Neural progenitor cell (in vitro differentiated cells): ENCODE results near the gene EPHB1. TPM values are rescaled to one million over a fixed set of nuclear protein-coding genes. Genes with fewer than 3 reads are reported as not detected.

Experiments
- DNase-seq: peaks from one replicate; pipeline ENCODE4 v3.0.0-alpha.2; 2016; ENCODE audit warnings: low spot score
- H2AFZ ChIP-seq: fragments of 200-600 bp; sonication (generic); replicated peaks from 2 replicates; pipeline ENCODE4 v1.6.1; 2016; ENCODE audit warnings: antibody characterized with exemption
- H3F3A ChIP-seq: fragments of 200-600 bp; sonication (generic); 2 replicates; pipeline ENCODE4 v1.6.1; 2016; ENCODE audit warnings: antibody characterized with exemption, low read depth
- H3K27ac ChIP-seq: fragments of 200-600 bp; sonication (generic); 2 replicates; pipeline ENCODE4 v1.5.1; 2016; ENCODE audit warnings: mild to moderate bottlenecking
- H3K27me3 ChIP-seq: fragments of 200-600 bp; sonication (generic); 2 replicates; pipeline ENCODE4 v1.6.1; 2016; ENCODE audit warnings: mild to moderate bottlenecking, moderate library complexity
- H3K36me3 ChIP-seq: fragments of 200-600 bp; sonication (generic); 2 replicates; pipeline ENCODE4 v1.5.1; 2016
- H3K4me1 ChIP-seq: fragments of 200-600 bp; sonication (generic); 2 replicates; pipeline ENCODE4 v1.6.1; 2016; ENCODE audit warnings: mixed run types
- H3K4me2 ChIP-seq: fragments of 200-600 bp; sonication (generic); 2 replicates; pipeline ENCODE4 v1.6.1; 2016
- H3K4me3 ChIP-seq: fragments of 200-600 bp; sonication (generic); 2 replicates; pipeline ENCODE4 v1.5.1; 2016
- H3K79me2 ChIP-seq: fragments of 200-600 bp; sonication (generic); 2 replicates; pipeline ENCODE4 v1.6.1; 2016; ENCODE audit warnings: low read depth
- H3K9ac ChIP-seq: fragments of 200-600 bp; sonication (generic); 2 replicates; pipeline ENCODE4 v1.6.1; 2016
- H3K9me3 ChIP-seq: fragments of 200-600 bp; sonication (generic); 2 replicates; pipeline ENCODE4 v1.5.1; 2016; ENCODE audit warnings: low read depth
- H4K20me1 ChIP-seq: fragments of 200-600 bp; sonication (generic); 2 replicates; pipeline ENCODE4 v1.6.1; 2016; ENCODE audit warnings: low read depth
- H3K27ac Mint-ChIP-seq: 3 replicates; pipeline ENCODE4 v1.8.0; 2021; ENCODE audit warnings: mixed read lengths
- H3K27me3 Mint-ChIP-seq: 2 replicates; pipeline ENCODE4 v1.8.0; 2022; ENCODE audit warnings: low read depth, mild to moderate bottlenecking, inconsistent platforms, moderate library complexity, mixed read lengths; ENCODE audit not compliant: insufficient read depth
- H3K36me3 Mint-ChIP-seq: 3 replicates; pipeline ENCODE4 v1.8.0; 2021; ENCODE audit warnings: mixed read lengths
- H3K4me1 Mint-ChIP-seq: 3 replicates; pipeline ENCODE4 v1.8.0; 2021; ENCODE audit warnings: mixed read lengths
- H3K4me3 Mint-ChIP-seq: 3 replicates; pipeline ENCODE4 v1.8.0; 2021; ENCODE audit warnings: mild to moderate bottlenecking, moderate library complexity, mixed read lengths
- H3K9me3 Mint-ChIP-seq: 3 replicates; pipeline ENCODE4 v1.8.0; 2020; ENCODE audit warnings: mixed read lengths
- CTCF ChIP-seq: fragments of 200-600 bp; sonication (generic); IDR thresholded peaks from 2 replicates; pipeline ENCODE4 v1.5.1; 2017; ENCODE audit warnings: antibody characterized with exemption, mild to moderate bottlenecking
- EZH2 ChIP-seq: fragments of 200-600 bp; sonication (generic); IDR thresholded peaks from 2 replicates; pipeline ENCODE4 v1.6.1; 2017; ENCODE audit warnings: antibody characterized with exemption, mild to moderate bottlenecking, moderate library complexity
- EZH2phosphoT487 ChIP-seq: fragments of 200-600 bp; sonication (generic); IDR thresholded peaks from 2 replicates; pipeline ENCODE4 v1.6.1; 2017; ENCODE audit warnings: antibody characterized with exemption
- total RNA-seq: library from RNA; depleted of rRNA; stranded (reverse); fragments of >200 nt; gene quantifications from 2 replicates; pipeline ENCODE4 v1.2.3, GENCODE V29; 2015; ENCODE audit warnings: low replicate concordance

Gene EPHB1
- total RNA-seq, 1 donor from 2014 or later = 9.1 TPM

DNA sequence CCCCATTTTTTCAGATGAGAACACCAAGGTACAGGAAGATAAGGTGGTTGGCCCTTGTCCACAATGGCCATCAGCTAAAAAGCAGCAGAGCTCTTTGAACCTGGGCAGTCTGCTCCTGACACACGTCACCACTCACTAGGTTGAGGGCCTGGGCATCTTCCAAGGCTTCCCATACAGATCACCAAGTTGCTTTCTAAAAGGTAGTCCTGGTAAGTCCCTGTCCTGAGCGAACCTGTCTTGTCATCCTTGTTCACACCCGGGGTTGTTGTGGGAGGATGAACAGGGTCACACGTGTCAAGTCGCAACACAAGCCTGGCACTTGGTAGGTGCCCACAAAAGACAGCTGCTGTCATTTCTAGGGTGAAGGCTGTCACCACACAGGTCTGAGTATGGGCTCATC, 260.4 kb downstream of the EPHB1 start:
- no peaks in the 10 kb centered on the region for H3K27me3 Mint-ChIP-seq
- no peaks in the 10 kb centered on the region for H3K27me3 ChIP-seq
- H4K20me1 ChIP-seq = no peaks in the 10 kb centered on the region
- no peaks in the 10 kb centered on the region for H3K36me3 ChIP-seq
- H3K79me2 ChIP-seq = no peaks in the 10 kb centered on the region
- H3K9me3 ChIP-seq = no peaks in the 10 kb centered on the region
- H3F3A ChIP-seq = no peaks in the 10 kb centered on the region
- no peak for TF ChIP-seq CTCF
- no peak for TF ChIP-seq EZH2phosphoT487
- no peak for TF ChIP-seq EZH2
- H3K4me2 ChIP-seq = no peak overlapping the region
- no peak overlapping the region for H3K27ac ChIP-seq
- no peak overlapping the region for H3K4me3 Mint-ChIP-seq
- H3K4me1 ChIP-seq = no peaks in the 10 kb centered on the region
- no peaks in the 10 kb centered on the region for H3K36me3 Mint-ChIP-seq
- no peak overlapping the region for H3K9ac ChIP-seq
- no peaks in the 10 kb centered on the region for H3K9me3 Mint-ChIP-seq
- H3K4me1 Mint-ChIP-seq = no peaks in the 10 kb centered on the region
- H3K4me3 ChIP-seq = no peak overlapping the region
- H2AFZ ChIP-seq = no peak overlapping the region
- H3K27ac Mint-ChIP-seq = no peak overlapping the region
- no peak for DNase-seq

DNA sequence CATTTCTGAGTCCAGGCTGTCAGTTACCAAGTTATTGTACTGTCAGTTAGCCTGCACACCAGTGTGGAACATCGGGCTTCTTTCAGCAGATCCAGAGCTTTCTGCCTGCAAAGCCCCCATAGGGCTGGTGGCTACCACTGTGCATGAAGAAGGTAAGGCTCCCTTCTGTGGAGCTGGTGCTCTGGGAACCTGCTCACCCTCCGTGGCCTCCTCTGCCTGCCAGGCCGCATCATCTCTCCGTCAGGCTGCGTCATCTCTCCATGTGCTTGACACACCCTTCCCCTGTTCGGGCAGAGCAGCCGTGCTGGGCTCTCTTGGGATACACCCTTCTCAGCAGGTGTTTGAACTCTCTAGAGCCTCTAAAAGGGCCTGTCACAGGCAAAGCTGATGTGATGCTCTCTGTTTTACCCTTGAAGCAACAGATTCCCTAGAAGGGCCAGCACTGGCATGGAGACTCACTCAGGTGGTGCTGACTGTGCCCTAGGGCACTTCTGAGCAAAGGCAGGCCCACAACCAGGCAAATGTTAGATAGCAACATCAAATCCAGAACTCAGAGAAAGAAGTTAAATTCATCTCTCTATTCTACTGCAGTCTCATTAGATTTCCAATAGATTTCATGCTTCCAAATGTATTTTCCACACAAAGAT, 261.1 kb downstream of the EPHB1 start:
- Mint-ChIP-seq H3K4me1 (no peaks in the 10 kb centered on the region), H3K9me3 (no peaks in the 10 kb centered on the region), H3K4me3 (no peak overlapping the region), H3K27me3 (peaks cover 2% of the 10 kb centered on the region), H3K36me3 (no peaks in the 10 kb centered on the region), H3K27ac (no peak overlapping the region)
- H3K27me3 ChIP-seq = no peaks in the 10 kb centered on the region
- H3K4me2 ChIP-seq = no peak overlapping the region
- H4K20me1 ChIP-seq = no peaks in the 10 kb centered on the region
- H3K9me3 ChIP-seq = no peaks in the 10 kb centered on the region
- no peak overlapping the region for H3K9ac ChIP-seq
- no peaks in the 10 kb centered on the region for H3K36me3 ChIP-seq
- H3F3A ChIP-seq = no peaks in the 10 kb centered on the region
- H3K79me2 ChIP-seq = no peaks in the 10 kb centered on the region
- H2AFZ ChIP-seq = no peak overlapping the region
- DNase-seq = no peak
- H3K4me3 ChIP-seq = no peak overlapping the region
- H3K27ac ChIP-seq = no peak overlapping the region
- no peaks in the 10 kb centered on the region for H3K4me1 ChIP-seq
- no peak for TF ChIP-seq EZH2
- no peak for TF ChIP-seq CTCF
- TF ChIP-seq EZH2phosphoT487 = no peak

DNA sequence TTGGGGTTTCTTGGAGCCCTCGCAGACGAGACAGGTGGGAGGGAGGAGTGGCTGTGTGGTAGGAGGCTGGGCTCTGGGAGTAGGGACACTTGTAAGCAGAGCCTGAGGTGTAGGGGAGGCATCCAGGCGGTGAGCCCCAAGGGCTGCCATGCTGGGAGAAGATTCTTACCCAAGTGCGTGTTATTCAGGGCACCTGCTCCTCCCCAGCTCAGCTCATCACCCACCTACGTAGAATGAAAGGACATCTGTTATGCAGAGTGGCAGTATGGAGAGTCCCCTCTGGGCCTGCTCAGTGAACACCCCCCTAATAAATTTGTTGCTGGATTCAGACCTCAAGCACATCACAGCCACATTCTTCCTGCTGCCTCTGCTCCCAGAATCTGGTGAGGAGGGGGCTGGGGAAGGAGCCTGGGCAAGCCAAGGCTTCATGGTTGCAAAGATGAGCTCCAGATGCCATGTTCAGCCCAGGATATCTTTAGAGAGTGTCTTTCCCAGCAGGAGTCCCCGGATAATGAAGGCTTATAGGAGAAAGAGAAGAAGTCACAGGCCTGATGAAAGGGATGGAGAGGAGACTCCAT, 261.8 kb downstream of the EPHB1 start:
- Mint-ChIP-seq H3K36me3 (no peaks in the 10 kb centered on the region), H3K9me3 (no peaks in the 10 kb centered on the region), H3K4me1 (no peaks in the 10 kb centered on the region), H3K27ac (no peak overlapping the region), H3K27me3 (peaks cover 2% of the 10 kb centered on the region), H3K4me3 (no peak overlapping the region)
- no peak overlapping the region for H2AFZ ChIP-seq
- no peaks in the 10 kb centered on the region for H3K27me3 ChIP-seq
- H3K9ac ChIP-seq = no peak overlapping the region
- H3K27ac ChIP-seq = no peak overlapping the region
- H3K4me3 ChIP-seq = no peak overlapping the region
- TF ChIP-seq CTCF (no peak), EZH2phosphoT487 (no peak), EZH2 (no peak)
- no peaks in the 10 kb centered on the region for H3K4me1 ChIP-seq
- no peaks in the 10 kb centered on the region for H3F3A ChIP-seq
- no peaks in the 10 kb centered on the region for H4K20me1 ChIP-seq
- no peak for DNase-seq
- no peaks in the 10 kb centered on the region for H3K79me2 ChIP-seq
- H3K36me3 ChIP-seq = no peaks in the 10 kb centered on the region
- H3K9me3 ChIP-seq = no peaks in the 10 kb centered on the region
- no peak overlapping the region for H3K4me2 ChIP-seq
